Vagina (tissue), 2 donors: Measurements from ENCODE around the gene PIAS1. TPM values are rescaled to one million over a fixed set of nuclear protein-coding genes. Genes with fewer than 3 reads are reported as not detected.
"Not testable (repeated sequence)": the region's sequence is repeated elsewhere in the genome, so short reads cannot be mapped to it uniquely, and the experiment has no call there.

Source experiments
- DNase-seq, 2 donors: peaks; one replicate each; pipeline ENCODE4 v3.0.0-alpha.2; 2017; ENCODE audit errors: extremely low spot score in 2 of 2
- H3K27ac ChIP-seq: fragments of 200-600 bp; sonication (generic); one replicate; pipeline ENCODE4 v1.5.1; 2019
- H3K27me3 ChIP-seq: fragments of 200-600 bp; sonication (generic); one replicate; pipeline ENCODE4 v1.5.1; 2019
- H3K36me3 ChIP-seq, 2 donors: fragments of 200-600 bp; sonication (generic); one replicate each; pipeline ENCODE4 v1.5.1; 2017 to 2019
- H3K4me1 ChIP-seq: fragments of 200-600 bp; sonication (generic); one replicate; pipeline ENCODE4 v1.5.1; 2019
- H3K4me3 ChIP-seq, 2 donors: fragments of 200-600 bp; sonication (generic); 1 replicate in 1 of 2; 2 replicates in 1 of 2; pipeline ENCODE4 v1.5.1; 2016 to 2019
- H3K9me3 ChIP-seq: fragments of 200-600 bp; sonication (generic); one replicate; pipeline ENCODE4 v1.5.1; 2019
- CTCF ChIP-seq, 3 experiments: fragments of 450-650 bp in 2 of 3; fragments of 200-600 bp in 1 of 3; sonication (generic) in 1 of 3; IDR thresholded peaks; one replicate each; pipeline ENCODE4 v1.5.1; 2017 to 2019; ENCODE audit warnings: antibody characterized with exemption in 3 of 3, mild to moderate bottlenecking in 2 of 3, moderate library complexity in 2 of 3
- POLR2A ChIP-seq, 2 donors: fragments of 450-650 bp; IDR thresholded peaks; one replicate each; pipeline ENCODE4 v1.6.1; 2017; ENCODE audit warnings: antibody characterized with exemption in 2 of 2, mild to moderate bottlenecking in 2 of 2, moderate library complexity in 2 of 2
- POLR2AphosphoS5 ChIP-seq, 2 donors: sonication (generic); formaldehyde crosslinking; IDR thresholded peaks; one replicate each; pipeline ENCODE4 v1.9.0; 2017; ENCODE audit warnings: antibody characterized with exemption in 2 of 2, mild to moderate bottlenecking in 2 of 2, low read depth in 1 of 2; ENCODE audit not compliant: insufficient read depth in 1 of 2
- intact Hi-C: fragments of 100-400 bp; cut with DNase I; formaldehyde crosslinking; loops from one replicate; pipeline ENCODE4 v1.15.1; 2023
- total RNA-seq: library from RNA; depleted of rRNA; stranded (reverse); fragments of >200 nt; gene quantifications from one replicate; pipeline ENCODE4 v1.2.3, GENCODE V29; 2016

The PIAS1 gene
- total RNA-seq, 1 donor from 2014 or later, result 88.1 TPM

- no peak overlapping the region for H3K27ac ChIP-seq
- no peaks in the 10 kb centered on the region for H3K9me3 ChIP-seq
- no peak overlapping the region for H3K4me3 ChIP-seq
- TF ChIP-seq POLR2AphosphoS5 (IDR thresholded peaks at IDR 0.05; ENCODE audit: insufficient read depth in 1 of 2, low read depth in 1 of 2) (no peak), CTCF (IDR thresholded peaks at IDR 0.05) (no peak), POLR2A (IDR thresholded peaks at IDR 0.05) (no peak)
- DNase-seq, result no peak
- H3K4me1 ChIP-seq, result peaks cover 5% of the 10 kb centered on the region
- intact Hi-C loops, result loop anchor here (10.0 kb wide), 1 partner anchor 293 kb away; no protein-coding TSS in a partner anchor
- peaks cover 0 to 30% of the 10 kb centered on the region in 2 donors for H3K36me3 ChIP-seq
- H3K27me3 ChIP-seq, result no peaks in the 10 kb centered on the region
Measured at GRCh38 chr15:68158046-68158628, 104.0 kb downstream of the PIAS1 start.

- Histone ChIP-seq H3K36me3 (peaks cover 0 to 32% of the 10 kb centered on the region in 2 donors), H3K9me3 (no peaks in the 10 kb centered on the region)
- intact Hi-C loops, result no loop called here
Measured at GRCh38 chr15:68163191-68163590, 109.1 kb downstream of the PIAS1 start.

GRCh38 chr15:68166847-68167246, 112.7 kb downstream of the PIAS1 start:
- intact Hi-C loops, result no loop called here
- Histone ChIP-seq H3K27ac (no peak overlapping the region), H3K4me1 (no peaks in the 10 kb centered on the region), H3K4me3 (no peak overlapping the region), H3K27me3 (no peaks in the 10 kb centered on the region), H3K9me3 (no peaks in the 10 kb centered on the region), H3K36me3 (peaks cover 0 to 18% of the 10 kb centered on the region in 2 donors)
- no peak for TF ChIP-seq CTCF (IDR thresholded peaks at IDR 0.05)
- TF ChIP-seq POLR2A (IDR thresholded peaks at IDR 0.05), result no peak
- no peak for TF ChIP-seq POLR2AphosphoS5 (IDR thresholded peaks at IDR 0.05; ENCODE audit: insufficient read depth in 1 of 2, low read depth in 1 of 2)
- no peak for DNase-seq

More at GRCh38 chr15:68163191-68163590, 109.1 kb downstream of the PIAS1 start:
- TF ChIP-seq POLR2A (IDR thresholded peaks at IDR 0.05) (no peak), CTCF (IDR thresholded peaks at IDR 0.05) (no peak), POLR2AphosphoS5 (IDR thresholded peaks at IDR 0.05; ENCODE audit: insufficient read depth in 1 of 2, low read depth in 1 of 2) (no peak)
- DNase-seq, result no peak
- H3K27ac ChIP-seq, result no peak overlapping the region
- no peak overlapping the region for H3K4me3 ChIP-seq
- no peaks in the 10 kb centered on the region for H3K27me3 ChIP-seq
- no peaks in the 10 kb centered on the region for H3K4me1 ChIP-seq

- H3K4me1 ChIP-seq, H3K4me3 ChIP-seq, DNase-seq, intact Hi-C loops, H3K27me3 ChIP-seq, H3K9me3 ChIP-seq, H3K27ac ChIP-seq: not testable (repeated sequence)
- peaks cover 0 to 21% of the 10 kb centered on the region in 2 donors for H3K36me3 ChIP-seq
Measured at GRCh38 chr15:68172037-68172436, 117.9 kb downstream of the PIAS1 start.

GRCh38 chr15:68173119-68173518, 119.0 kb downstream of the PIAS1 start:
- Histone ChIP-seq H3K36me3 (peaks cover 0 to 31% of the 10 kb centered on the region in 2 donors), H3K4me3 (no peak overlapping the region), H3K9me3 (no peaks in the 10 kb centered on the region), H3K4me1 (no peaks in the 10 kb centered on the region), H3K27ac (no peak overlapping the region), H3K27me3 (no peaks in the 10 kb centered on the region)
- no peak for DNase-seq
- TF ChIP-seq POLR2A (IDR thresholded peaks at IDR 0.05) (no peak), POLR2AphosphoS5 (IDR thresholded peaks at IDR 0.05; ENCODE audit: insufficient read depth in 1 of 2, low read depth in 1 of 2) (no peak), CTCF (IDR thresholded peaks at IDR 0.05) (no peak)
- intact Hi-C loops, result no loop called here
